CD4-positive, alpha-beta T cell (primary cell): Measurements from ENCODE around the gene KIR3DL2. TPM values are rescaled to one million over a fixed set of nuclear protein-coding genes. Genes with fewer than 3 reads are reported as not detected.
"Not testable (repeated sequence)": the region's sequence is repeated elsewhere in the genome, so short reads cannot be mapped to it uniquely, and the experiment has no call there.

Experiments used
- ATAC-seq: fragments of 200-7000 bp; cut with Tn5 transposase; one replicate; pipeline ENCODE4 v1.10.0; 2022; ENCODE audit warnings: mild to moderate bottlenecking; ENCODE audit not compliant: poor library complexity
- CTCF ChIA-PET: fragments of 350-600 bp; sonication (Branson Sonifier 250); formaldehyde crosslinking; loops from one replicate; lab custom pipeline; 2021; ENCODE audit warnings: antibody characterized with exemption, inconsistent platforms; lab: Charles Lee
- POLR2A ChIA-PET: fragments of 350-600 bp; sonication (Branson Sonifier 250); formaldehyde crosslinking; loops from one replicate; lab custom pipeline; 2021; ENCODE audit warnings: antibody characterized with exemption, inconsistent platforms; lab: Charles Lee
- DNase-seq, 14 experiments: peaks; one replicate each; pipeline ENCODE4 v3.0.0-alpha.2; 2013 to 2020; ENCODE audit warnings: mixed read lengths in 2 of 14
- H3K27ac ChIP-seq, 2 donors: one replicate each; pipeline versions ENCODE4 v1.5.1 to v1.7.0; 2013; ENCODE audit warnings: low read length in 2 of 2, low read depth in 1 of 2, mild to moderate bottlenecking in 1 of 2
- H3K27me3 ChIP-seq, 2 experiments: 1 replicate in 1 of 2; 2 replicates in 1 of 2; pipeline versions ENCODE4 v1.6.1 to v1.7.0; 2013; ENCODE audit warnings: low read length in 2 of 2, control low read depth in 1 of 2, mild to moderate bottlenecking in 1 of 2, moderate library complexity in 1 of 2; ENCODE audit not compliant: insufficient read depth in 2 of 2, control insufficient read depth in 1 of 2
- H3K36me3 ChIP-seq: one replicate; pipeline ENCODE4 v1.6.1; 2013; ENCODE audit warnings: low read length, control low read depth; ENCODE audit not compliant: insufficient read depth
- H3K4me1 ChIP-seq: one replicate; pipeline ENCODE4 v1.6.1; 2013; ENCODE audit warnings: low read length, control low read depth; ENCODE audit not compliant: insufficient read depth
- H3K4me3 ChIP-seq: one replicate; pipeline ENCODE4 v1.5.1; 2013; ENCODE audit warnings: mild to moderate bottlenecking, low read length, moderate library complexity
- H3K9me3 ChIP-seq, 2 experiments: 1 replicate in 1 of 2; 2 replicates in 1 of 2; pipeline versions ENCODE4 v1.6.1 to v1.7.0; 2013; ENCODE audit warnings: low read length in 2 of 2, mild to moderate bottlenecking in 2 of 2, control low read depth in 1 of 2, moderate library complexity in 1 of 2; ENCODE audit not compliant: control insufficient read depth in 1 of 2, insufficient read depth in 1 of 2
- H3K27ac Mint-ChIP-seq: one replicate; pipeline ENCODE4 v1.8.0; 2020; ENCODE audit warnings: mixed read lengths
- H3K27me3 Mint-ChIP-seq: one replicate; pipeline ENCODE4 v1.8.0; 2021; ENCODE audit warnings: mixed read lengths
- H3K36me3 Mint-ChIP-seq: one replicate; pipeline ENCODE4 v1.8.0; 2021; ENCODE audit warnings: low read depth, mixed read lengths
- H3K4me1 Mint-ChIP-seq: one replicate; pipeline ENCODE4 v1.8.0; 2021; ENCODE audit warnings: low read depth, mixed read lengths
- H3K4me3 Mint-ChIP-seq: one replicate; pipeline ENCODE4 v1.8.0; 2020; ENCODE audit warnings: mild to moderate bottlenecking, mixed read lengths
- H3K9me3 Mint-ChIP-seq: one replicate; pipeline ENCODE4 v1.8.0; 2020; ENCODE audit warnings: mixed read lengths
- intact Hi-C, 2 experiments: fragments of 100-400 bp; cut with DNase I in 1 of 2; cut with micrococcal nuclease in 1 of 2; formaldehyde crosslinking; loops; one replicate each; pipeline versions ENCODE4 v1.15.1 to v1.9.0; 2023 to 2025; cut with DNase I, micrococcal nuclease
- total RNA-seq, 174 experiments: library from RNA in 2 of 174; stranded (reverse) in 2 of 174; gene quantifications; one replicate each; pipeline ENCODE4 v1.2.3 and lab custom pipeline; 2021 to 2026
- TF ChIP-seq, protein P1 (sequence below): fragments of 200-600 bp; IDR thresholded peaks from one replicate; pipeline ENCODE4 v1.8.0; 2022; ENCODE audit warnings: antibody characterized with exemption, mild to moderate bottlenecking

The KIR3DL2 gene
- total RNA-seq, 2 experiments from 2014 or later: 1.4 to 1.6 TPM

DNA sequence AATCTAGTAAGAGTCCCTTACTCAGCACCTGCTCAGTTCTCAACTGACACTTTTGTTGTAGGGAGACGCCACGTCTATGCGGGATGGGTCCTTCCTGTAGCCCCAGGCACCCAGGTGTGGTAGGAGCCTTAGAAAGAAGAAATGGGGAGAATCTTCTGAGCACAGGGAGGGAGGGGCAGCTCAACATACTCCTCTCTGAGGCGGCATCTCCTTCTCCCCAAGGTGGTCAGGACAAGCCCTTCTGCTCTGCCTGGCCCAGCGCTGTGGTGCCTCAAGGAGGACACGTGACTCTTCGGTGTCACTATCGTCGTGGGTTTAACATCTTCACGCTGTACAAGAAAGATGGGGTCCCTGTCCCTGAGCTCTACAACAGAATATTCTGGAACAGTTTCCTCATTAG is 45.7 kb upstream of the KIR3DL2 start:
- Mint-ChIP-seq H3K9me3 (peaks cover 4% of the 10 kb centered on the region), H3K4me3 (no peak overlapping the region), H3K4me1 (no peaks in the 10 kb centered on the region), H3K27ac (no peak overlapping the region), H3K27me3 (peaks cover 53% of the 10 kb centered on the region), H3K36me3 (no peaks in the 10 kb centered on the region)
- ChIA-PET CTCF (no interaction called here), POLR2A (no interaction called here)
- Histone ChIP-seq H3K4me3 (no peak overlapping the region), H3K27me3 (peaks cover 0 to 9% of the 10 kb centered on the region in 2 experiments), H3K27ac (no peak overlapping the region), H3K36me3 (no peaks in the 10 kb centered on the region), H3K4me1 (no peaks in the 10 kb centered on the region), H3K9me3 (peaks cover 0 to 16% of the 10 kb centered on the region in 2 experiments)
- ATAC-seq (no peak), DNase-seq (no peak)
- intact Hi-C loops: no loop called here
- TF ChIP-seq, protein P1, sequence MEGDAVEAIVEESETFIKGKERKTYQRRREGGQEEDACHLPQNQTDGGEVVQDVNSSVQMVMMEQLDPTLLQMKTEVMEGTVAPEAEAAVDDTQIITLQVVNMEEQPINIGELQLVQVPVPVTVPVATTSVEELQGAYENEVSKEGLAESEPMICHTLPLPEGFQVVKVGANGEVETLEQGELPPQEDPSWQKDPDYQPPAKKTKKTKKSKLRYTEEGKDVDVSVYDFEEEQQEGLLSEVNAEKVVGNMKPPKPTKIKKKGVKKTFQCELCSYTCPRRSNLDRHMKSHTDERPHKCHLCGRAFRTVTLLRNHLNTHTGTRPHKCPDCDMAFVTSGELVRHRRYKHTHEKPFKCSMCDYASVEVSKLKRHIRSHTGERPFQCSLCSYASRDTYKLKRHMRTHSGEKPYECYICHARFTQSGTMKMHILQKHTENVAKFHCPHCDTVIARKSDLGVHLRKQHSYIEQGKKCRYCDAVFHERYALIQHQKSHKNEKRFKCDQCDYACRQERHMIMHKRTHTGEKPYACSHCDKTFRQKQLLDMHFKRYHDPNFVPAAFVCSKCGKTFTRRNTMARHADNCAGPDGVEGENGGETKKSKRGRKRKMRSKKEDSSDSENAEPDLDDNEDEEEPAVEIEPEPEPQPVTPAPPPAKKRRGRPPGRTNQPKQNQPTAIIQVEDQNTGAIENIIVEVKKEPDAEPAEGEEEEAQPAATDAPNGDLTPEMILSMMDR: no peak

DNA sequence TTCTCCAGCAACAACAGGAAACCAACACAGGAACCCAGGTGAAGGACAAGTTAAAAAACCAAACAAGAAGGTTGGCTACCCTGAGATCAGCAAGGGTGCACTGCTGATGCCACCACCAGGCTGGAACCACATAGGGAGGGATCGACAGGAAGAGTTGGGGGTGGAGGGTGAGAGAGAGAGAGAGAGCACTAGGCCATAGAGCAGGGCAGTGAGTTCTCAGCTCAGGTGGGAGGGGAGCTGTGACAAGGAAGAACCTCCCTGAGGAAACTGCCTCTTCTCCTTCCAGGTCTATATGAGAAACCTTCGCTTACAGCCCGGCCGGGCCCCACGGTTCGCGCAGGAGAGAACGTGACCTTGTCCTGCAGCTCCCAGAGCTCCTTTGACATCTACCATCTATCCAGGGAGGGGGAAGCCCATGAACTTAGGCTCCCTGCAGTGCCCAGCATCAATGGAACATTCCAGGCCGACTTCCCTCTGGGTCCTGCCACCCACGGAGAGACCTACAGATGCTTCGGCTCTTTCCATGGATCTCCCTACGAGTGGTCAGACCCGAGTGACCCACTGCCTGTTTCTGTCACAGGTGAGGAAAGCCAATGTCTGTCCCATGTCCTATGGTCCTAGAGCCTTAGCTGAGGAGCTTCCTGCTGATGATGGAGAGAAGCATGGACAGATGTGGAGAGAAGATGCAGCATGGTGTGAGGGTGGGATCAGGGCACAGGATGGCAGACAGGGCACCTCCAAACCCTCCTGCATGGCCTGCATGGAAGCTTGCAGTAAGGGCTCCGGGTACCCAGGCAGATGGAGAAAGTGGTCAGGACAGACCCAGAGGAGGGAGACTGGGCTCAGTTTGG is 44.4 kb upstream of the KIR3DL2 start:
- TF ChIP-seq, protein P1: no peak
- ChIA-PET POLR2A (no interaction called here), CTCF (no interaction called here)
- peaks cover 60% of the 10 kb centered on the region for H3K27me3 Mint-ChIP-seq
- H3K4me3 Mint-ChIP-seq: no peak overlapping the region
- Histone ChIP-seq H3K27me3 (peaks cover 0 to 9% of the 10 kb centered on the region in 2 experiments), H3K9me3 (peaks cover 0 to 16% of the 10 kb centered on the region in 2 experiments), H3K27ac (no peak overlapping the region), H3K4me1 (no peaks in the 10 kb centered on the region), H3K36me3 (no peaks in the 10 kb centered on the region), H3K4me3 (no peak overlapping the region)
- H3K36me3 Mint-ChIP-seq: no peaks in the 10 kb centered on the region
- H3K9me3 Mint-ChIP-seq: peaks cover 2% of the 10 kb centered on the region
- ATAC-seq (no peak), DNase-seq (no peak)
- H3K27ac Mint-ChIP-seq: no peak overlapping the region
- intact Hi-C loops: no loop called here
- no peaks in the 10 kb centered on the region for H3K4me1 Mint-ChIP-seq

DNA sequence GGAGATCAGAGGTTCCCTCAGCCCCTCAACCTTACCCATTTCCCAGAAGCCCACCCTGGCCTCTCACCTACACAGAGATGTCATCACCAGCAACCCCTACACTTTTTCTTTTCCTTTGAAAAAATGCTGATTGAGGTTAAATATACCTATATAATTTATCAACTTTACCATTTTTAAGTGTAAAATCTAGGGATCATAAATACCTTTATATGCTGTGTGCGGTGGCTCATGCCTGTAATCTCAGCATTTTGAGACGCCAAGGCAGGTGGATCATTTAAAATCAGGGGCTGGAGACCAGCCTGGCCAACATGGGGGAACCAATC is 43.8 kb upstream of the KIR3DL2 start:
- TF ChIP-seq, protein P1: no peak
- H3K9me3 ChIP-seq: peaks cover 0 to 16% of the 10 kb centered on the region in 2 experiments
- ATAC-seq (no peak), DNase-seq (no peak)
- H3K4me1 ChIP-seq: no peaks in the 10 kb centered on the region
- Mint-ChIP-seq H3K4me3 (no peak overlapping the region), H3K27ac (no peak overlapping the region), H3K36me3 (no peaks in the 10 kb centered on the region), H3K27me3 (peaks cover 58% of the 10 kb centered on the region), H3K4me1 (no peaks in the 10 kb centered on the region), H3K9me3 (peaks cover 2% of the 10 kb centered on the region)
- H3K36me3 ChIP-seq: no peaks in the 10 kb centered on the region
- peaks cover 0 to 9% of the 10 kb centered on the region in 2 experiments for H3K27me3 ChIP-seq
- no peak overlapping the region for H3K4me3 ChIP-seq
- ChIA-PET POLR2A (no interaction called here), CTCF (no interaction called here)
- H3K27ac ChIP-seq: no peak overlapping the region
- intact Hi-C loops: no loop called here

DNA sequence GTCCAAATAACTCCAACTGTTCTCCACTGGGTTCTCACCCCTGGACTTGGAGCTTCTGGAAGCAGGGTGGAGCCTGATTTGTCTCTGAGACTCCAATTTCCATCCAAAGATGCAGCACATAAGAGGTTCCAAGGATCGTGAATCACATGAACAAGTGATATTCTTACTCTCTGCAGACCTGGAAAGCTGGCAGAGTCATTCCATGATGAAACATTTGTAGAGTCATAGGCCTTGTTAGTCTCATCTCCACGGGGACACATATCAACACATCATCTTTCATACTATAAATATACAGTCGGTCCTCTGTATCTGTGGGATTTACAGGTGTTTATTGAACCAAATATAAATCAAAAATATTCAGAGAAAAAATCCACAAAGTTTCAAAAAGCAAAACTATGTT is 35.7 kb upstream of the KIR3DL2 start:
- ATAC-seq, H3K27ac ChIP-seq, POLR2A ChIA-PET, DNase-seq, H3K9me3 Mint-ChIP-seq, H3K4me1 Mint-ChIP-seq, H3K4me3 ChIP-seq, CTCF ChIA-PET, H3K27ac Mint-ChIP-seq, H3K9me3 ChIP-seq, H3K27me3 ChIP-seq, H3K36me3 Mint-ChIP-seq, H3K4me3 Mint-ChIP-seq, H3K36me3 ChIP-seq, H3K4me1 ChIP-seq, intact Hi-C loops: not testable (repeated sequence)
- H3K27me3 Mint-ChIP-seq: peaks cover 42% of the 10 kb centered on the region

DNA sequence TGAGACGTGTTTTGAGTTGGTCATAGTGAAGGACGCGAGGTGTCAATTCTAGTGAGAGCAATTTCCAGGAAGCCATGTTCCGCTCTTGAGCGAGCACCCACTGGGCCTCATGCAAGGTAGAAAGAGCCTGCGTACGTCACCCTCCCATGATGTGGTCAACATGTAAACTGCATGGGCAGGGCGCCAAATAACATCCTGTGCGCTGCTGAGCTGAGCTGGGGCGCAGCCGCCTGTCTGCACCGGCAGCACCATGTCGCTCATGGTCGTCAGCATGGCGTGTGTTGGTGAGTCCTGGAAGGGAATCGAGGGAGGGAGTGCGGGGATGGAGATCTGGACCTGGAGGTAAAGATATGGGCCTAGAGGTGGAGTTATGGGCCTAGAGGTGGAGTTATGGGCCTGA is 34.0 kb upstream of the KIR3DL2 start, which contains the start of gene KIR3DL1:
KIR3DL1 (plus strand) TSS at position 218 of the 400 bp plus-strand sequence.
- H3K36me3 Mint-ChIP-seq, H3K9me3 Mint-ChIP-seq, H3K4me1 ChIP-seq, H3K27ac ChIP-seq, DNase-seq, H3K4me1 Mint-ChIP-seq, H3K4me3 ChIP-seq, H3K27me3 ChIP-seq, H3K36me3 ChIP-seq, H3K4me3 Mint-ChIP-seq, H3K27ac Mint-ChIP-seq, CTCF ChIA-PET, POLR2A ChIA-PET, ATAC-seq, H3K9me3 ChIP-seq, intact Hi-C loops: not testable (repeated sequence)
- H3K27me3 Mint-ChIP-seq: peaks cover 37% of the 10 kb centered on the region
